Measurements from ENCODE around the gene TBC1D14.

Gene TBC1D14

DNA sequence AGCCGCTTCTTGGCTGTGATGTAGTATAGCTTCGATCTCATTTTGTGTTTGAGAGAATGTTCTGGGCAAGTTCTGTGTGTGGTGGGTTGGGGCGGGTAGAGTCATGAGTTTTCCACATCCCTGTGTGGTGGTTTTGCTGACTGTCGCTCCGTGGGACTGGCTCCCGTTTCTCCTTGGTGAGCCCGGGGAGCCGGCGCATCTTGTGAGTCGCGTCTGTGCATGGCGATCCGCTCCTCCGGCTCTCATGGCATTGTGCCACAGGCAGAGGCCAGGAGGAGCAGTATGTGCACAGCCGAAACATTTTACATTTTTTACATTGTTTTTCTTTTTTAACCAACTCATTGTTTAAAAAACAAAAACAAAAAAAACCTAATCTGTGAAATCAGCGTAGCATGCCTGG is 27.7 kb upstream of the TBC1D14 start:
- TF ChIP-seq, protein P1, sequence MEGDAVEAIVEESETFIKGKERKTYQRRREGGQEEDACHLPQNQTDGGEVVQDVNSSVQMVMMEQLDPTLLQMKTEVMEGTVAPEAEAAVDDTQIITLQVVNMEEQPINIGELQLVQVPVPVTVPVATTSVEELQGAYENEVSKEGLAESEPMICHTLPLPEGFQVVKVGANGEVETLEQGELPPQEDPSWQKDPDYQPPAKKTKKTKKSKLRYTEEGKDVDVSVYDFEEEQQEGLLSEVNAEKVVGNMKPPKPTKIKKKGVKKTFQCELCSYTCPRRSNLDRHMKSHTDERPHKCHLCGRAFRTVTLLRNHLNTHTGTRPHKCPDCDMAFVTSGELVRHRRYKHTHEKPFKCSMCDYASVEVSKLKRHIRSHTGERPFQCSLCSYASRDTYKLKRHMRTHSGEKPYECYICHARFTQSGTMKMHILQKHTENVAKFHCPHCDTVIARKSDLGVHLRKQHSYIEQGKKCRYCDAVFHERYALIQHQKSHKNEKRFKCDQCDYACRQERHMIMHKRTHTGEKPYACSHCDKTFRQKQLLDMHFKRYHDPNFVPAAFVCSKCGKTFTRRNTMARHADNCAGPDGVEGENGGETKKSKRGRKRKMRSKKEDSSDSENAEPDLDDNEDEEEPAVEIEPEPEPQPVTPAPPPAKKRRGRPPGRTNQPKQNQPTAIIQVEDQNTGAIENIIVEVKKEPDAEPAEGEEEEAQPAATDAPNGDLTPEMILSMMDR (IDR thresholded peaks at IDR 0.05; ENCODE audit: low read depth, low read length), result no peak
- Histone ChIP-seq H3K9me3 (no peaks in the 10 kb centered on the region), H3K36me3 (peaks cover 40% of the 10 kb centered on the region)

DNA sequence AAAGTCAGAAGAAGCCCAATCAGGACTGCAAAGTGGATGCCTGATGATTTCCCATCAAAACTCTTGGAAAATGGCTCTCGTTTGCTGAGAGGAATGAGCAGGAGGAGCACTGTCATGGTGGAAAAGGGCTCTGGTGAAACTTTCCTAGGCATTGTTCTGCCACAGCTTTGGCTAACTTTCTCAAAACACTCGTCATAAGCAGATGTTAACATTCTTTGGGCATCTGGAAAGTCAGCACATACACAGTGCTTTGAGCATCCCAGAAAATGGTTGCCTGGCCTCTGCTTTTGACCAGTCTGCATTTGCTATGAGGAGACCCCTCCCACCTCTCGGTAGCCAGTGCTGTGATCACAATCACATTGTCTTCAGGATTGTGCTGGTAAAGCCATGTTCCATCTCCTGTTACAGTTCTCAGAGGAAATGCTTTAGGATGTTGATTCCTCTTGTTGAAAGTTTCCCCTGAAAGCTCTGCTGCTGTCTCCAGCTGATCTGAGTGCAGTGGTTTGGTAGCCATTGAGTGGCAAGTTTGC is 25.2 kb upstream of the TBC1D14 start:
- TF ChIP-seq, protein P1 (IDR thresholded peaks at IDR 0.05; ENCODE audit: low read depth, low read length), result no peak

More for the DNA sequence above, 27.7 kb upstream of the TBC1D14 start:
- Histone ChIP-seq H3K4me1 (no peaks in the 10 kb centered on the region), H3K27me3 (no peaks in the 10 kb centered on the region), H3K4me3 (ENCODE audit: low read depth, low read length) (no peak overlapping the region)
- no peak for DNase-seq

DNA sequence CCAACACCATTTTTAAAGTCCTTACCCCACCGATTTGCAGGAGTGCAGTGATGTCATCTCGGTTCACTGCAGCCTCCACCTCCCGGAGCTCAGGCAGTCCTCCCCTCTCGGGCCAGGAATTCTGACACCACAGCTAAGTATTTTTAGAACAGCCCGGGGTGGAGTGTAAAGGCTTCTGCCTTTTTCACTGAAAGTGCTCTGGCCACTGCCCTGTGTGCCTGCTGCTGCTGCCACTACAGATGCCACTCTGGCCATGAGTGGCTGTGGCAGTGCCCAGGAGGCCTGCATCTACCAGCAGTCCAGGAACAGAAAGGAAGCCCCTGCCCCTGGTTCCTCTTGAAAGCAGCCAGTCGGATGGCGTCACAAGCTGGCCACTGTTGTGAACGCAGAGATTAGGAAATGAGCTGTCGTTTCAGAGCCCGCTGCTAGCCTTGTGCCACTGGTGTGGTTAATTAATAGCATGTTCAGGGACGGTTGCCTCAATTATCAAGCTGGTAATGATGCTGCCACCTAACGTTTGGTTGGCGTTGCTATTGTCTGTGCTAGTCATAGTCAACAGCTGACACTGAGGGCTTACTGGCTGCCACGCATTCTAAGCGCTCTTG is 23.6 kb upstream of the TBC1D14 start:
- no peaks in the 10 kb centered on the region for H3K27me3 ChIP-seq
- TF ChIP-seq, protein P1 (IDR thresholded peaks at IDR 0.05; ENCODE audit: low read depth, low read length), result peak; percentile 21; the same call in 1 of the 2 replicates
- H3K4me3 ChIP-seq (ENCODE audit: low read depth, low read length), result no peak overlapping the region
- no peaks in the 10 kb centered on the region for H3K4me1 ChIP-seq
- H3K36me3 ChIP-seq, result peaks cover 19% of the 10 kb centered on the region
- DNase-seq, result no peak
- H3K9me3 ChIP-seq, result peaks cover 3% of the 10 kb centered on the region; the same call in 1 of the 2 replicates

More for the DNA sequence above, 25.2 kb upstream of the TBC1D14 start:
- H3K4me3 ChIP-seq (ENCODE audit: low read depth, low read length), result no peak overlapping the region
- no peaks in the 10 kb centered on the region for H3K9me3 ChIP-seq
- peaks cover 21% of the 10 kb centered on the region for H3K36me3 ChIP-seq
- no peak for DNase-seq
- H3K27me3 ChIP-seq, result no peaks in the 10 kb centered on the region
- H3K4me1 ChIP-seq, result no peaks in the 10 kb centered on the region

DNA sequence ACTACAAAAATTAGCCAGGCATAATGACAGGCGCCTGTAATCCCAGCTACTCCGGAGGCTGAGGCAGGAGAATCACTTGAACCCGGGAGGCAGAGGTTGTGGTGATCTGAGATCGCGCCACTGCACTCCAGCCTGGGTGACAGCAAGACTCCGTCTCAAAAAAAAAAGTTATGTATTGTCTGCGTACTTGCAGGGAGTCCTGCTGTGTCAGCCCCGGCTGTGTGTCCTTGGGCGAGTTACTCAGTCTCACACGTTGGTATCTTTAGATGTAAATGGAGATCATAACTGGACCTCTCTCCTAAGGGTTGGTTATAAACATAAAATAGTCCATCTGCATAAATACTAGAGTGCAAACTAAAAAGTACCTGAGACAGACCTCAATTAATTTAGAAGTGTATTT is 22.7 kb upstream of the TBC1D14 start:
- Histone ChIP-seq H3K9me3 (peaks cover 3% of the 10 kb centered on the region; the same call in 1 of the 2 replicates), H3K4me3 (ENCODE audit: low read depth, low read length) (no peak overlapping the region), H3K36me3 (peaks cover 11% of the 10 kb centered on the region; the same call in 1 of the 2 replicates), H3K27me3 (no peaks in the 10 kb centered on the region), H3K4me1 (peaks cover 4% of the 10 kb centered on the region; the same call in 1 of the 2 replicates)
- no peak for DNase-seq
- TF ChIP-seq, protein P1 (IDR thresholded peaks at IDR 0.05; ENCODE audit: low read depth, low read length), result no peak

DNA sequence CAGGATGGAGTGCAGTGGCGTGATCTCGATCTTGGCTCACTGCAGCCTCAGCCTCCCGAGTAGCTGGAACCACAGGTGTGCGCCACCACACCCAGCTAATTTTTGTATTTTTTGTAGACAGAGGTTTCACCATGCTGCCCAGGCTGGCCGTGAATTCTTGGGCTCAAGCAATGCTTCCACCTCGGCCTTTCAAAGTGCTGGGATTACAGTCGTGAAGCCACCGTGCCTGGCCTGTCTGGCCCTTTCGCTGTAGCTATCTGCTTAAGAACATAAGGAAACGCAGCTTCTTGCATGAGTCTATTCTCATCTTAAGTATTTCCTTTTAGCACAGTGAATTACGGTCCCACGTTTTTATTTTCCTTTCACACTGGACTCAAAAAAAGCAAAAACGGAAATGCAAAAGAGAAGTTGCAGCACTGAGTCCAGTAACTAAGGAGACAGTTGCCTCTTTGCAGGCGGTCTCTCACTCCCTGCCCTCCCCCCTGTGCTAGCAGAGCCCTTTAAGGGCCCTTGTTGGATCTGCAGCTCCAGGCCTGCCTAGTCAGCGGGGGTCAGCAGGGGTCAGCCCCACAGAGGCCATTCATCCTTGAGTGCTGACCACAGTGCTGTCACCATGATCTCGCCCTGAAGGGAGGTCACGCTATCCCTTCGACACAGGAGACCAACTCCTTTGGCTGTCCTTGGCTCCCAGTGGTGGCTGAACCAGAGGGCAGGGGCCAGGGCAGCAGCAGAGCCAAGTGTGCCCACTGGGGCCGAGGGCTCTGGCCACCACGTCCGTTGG is 21.8 kb upstream of the TBC1D14 start:
- Histone ChIP-seq H3K27me3 (no peaks in the 10 kb centered on the region), H3K4me1 (peaks cover 12% of the 10 kb centered on the region)
- TF ChIP-seq, protein P1 (IDR thresholded peaks at IDR 0.05; ENCODE audit: low read depth, low read length), result no peak

More for the DNA sequence above, 21.8 kb upstream of the TBC1D14 start:
- H3K36me3 ChIP-seq, result peaks cover 4% of the 10 kb centered on the region; the same call in 1 of the 2 replicates
- DNase-seq, result no peak
- peaks cover 3% of the 10 kb centered on the region; the same call in 1 of the 2 replicates for H3K9me3 ChIP-seq
- no peak overlapping the region for H3K4me3 ChIP-seq (ENCODE audit: low read depth, low read length)

All from BE2C (cell line).